A204.1 (cell line): Measurements from ENCODE around the gene TTC7B.

Source experiments
- FAIRE-seq: peaks from 2 replicates; lab custom pipeline; 2012; peaks lifted over from hg19 to GRCh38; lab: Jason Lieb, UNC

TTC7B gene

GRCh38 chr14:90522571-90523191, 293.5 kb downstream of the TTC7B start:
- no peak for FAIRE-seq

- no peak for FAIRE-seq
These were observed 294.2 kb downstream of the TTC7B start for GRCh38 chr14:90521930-90522483.

GRCh38 chr14:90521084-90521929, 294.9 kb downstream of the TTC7B start:
- no peak for FAIRE-seq

- FAIRE-seq, result no peak
These were observed 295.9 kb downstream of the TTC7B start for GRCh38 chr14:90520326-90520725.

- FAIRE-seq, result no peak
These were observed 296.8 kb downstream of the TTC7B start for GRCh38 chr14:90519262-90519920.

GRCh38 chr14:90518941-90519256, 297.3 kb downstream of the TTC7B start:
- FAIRE-seq, result no peak

- no peak for FAIRE-seq
These were observed 297.9 kb downstream of the TTC7B start for GRCh38 chr14:90518069-90518940.

GRCh38 chr14:90517076-90517841, 299.0 kb downstream of the TTC7B start:
- no peak for FAIRE-seq

- no peak for FAIRE-seq
These were observed 301.7 kb downstream of the TTC7B start for GRCh38 chr14:90514566-90514965.

- no peak for FAIRE-seq
These were observed 302.2 kb downstream of the TTC7B start for GRCh38 chr14:90514015-90514398.

GRCh38 chr14:90513161-90514014, 302.8 kb downstream of the TTC7B start:
- FAIRE-seq, result no peak

- FAIRE-seq, result no peak
These were observed 303.8 kb downstream of the TTC7B start for GRCh38 chr14:90512329-90512991.

GRCh38 chr14:90511795-90512328, 304.4 kb downstream of the TTC7B start:
- no peak for FAIRE-seq

GRCh38 chr14:90511252-90511651, 305.0 kb downstream of the TTC7B start:
- FAIRE-seq, result no peak

GRCh38 chr14:90510159-90510558, 306.1 kb downstream of the TTC7B start:
- FAIRE-seq, result no peak

- no peak for FAIRE-seq
These were observed 306.8 kb downstream of the TTC7B start for GRCh38 chr14:90509403-90509802.

- no peak for FAIRE-seq
These were observed 307.5 kb downstream of the TTC7B start for GRCh38 chr14:90508536-90509254.

GRCh38 chr14:90508036-90508435, 308.2 kb downstream of the TTC7B start:
- FAIRE-seq, result no peak

- no peak for FAIRE-seq
These were observed 308.8 kb downstream of the TTC7B start for GRCh38 chr14:90507428-90507827.
